ENCODE data around the gene SLC46A2. TPM values are rescaled to one million over a fixed set of nuclear protein-coding genes. Genes with fewer than 3 reads are reported as not detected.

Gene SLC46A2
- polyA plus RNA-seq, 1 donor from 2014 or later, result not detected

GRCh38 chr9:112849363-112849922 lies 41.2 kb downstream of the SLC46A2 start:
- H3K27ac ChIP-seq (ENCODE audit: low read length), result no peak overlapping the region

More at GRCh38 chr9:112849363-112849922, 41.2 kb downstream of the SLC46A2 start:
- H4K20me1 ChIP-seq (ENCODE audit: insufficient read depth), result no peaks in the 10 kb centered on the region
- no peaks in the 10 kb centered on the region for H3K27me3 ChIP-seq (ENCODE audit: insufficient read depth, low read depth, low read length)
- no peaks in the 10 kb centered on the region for H3F3A ChIP-seq (ENCODE audit: insufficient read depth, low read length, poor library complexity, severe bottlenecking)
- no peaks in the 10 kb centered on the region for H3K79me2 ChIP-seq (replicated peaks; ENCODE audit: insufficient read depth, low read length)
- no peak overlapping the region for H3K4me3 ChIP-seq (ENCODE audit: low read length)
- no peak overlapping the region for H3K4me2 ChIP-seq (ENCODE audit: low read length)
- no peaks in the 10 kb centered on the region for H3K9me3 ChIP-seq (ENCODE audit: low read length)
- no peak overlapping the region for H2AFZ ChIP-seq (ENCODE audit: low read depth, low read length)
- no peaks in the 10 kb centered on the region for H3K36me3 ChIP-seq (ENCODE audit: insufficient read depth, low read length)
- no peaks in the 10 kb centered on the region for H3K9me2 ChIP-seq (ENCODE audit: insufficient read depth, low read length)
- no peak overlapping the region for H3K9ac ChIP-seq (ENCODE audit: low read length)
- TF ChIP-seq RAD21 (conservative IDR thresholded peaks at IDR 0.05), result no peak
- TF ChIP-seq MXI1 (conservative IDR thresholded peaks at IDR 0.05; ENCODE audit: poor library complexity, severe bottlenecking), result no peak
- no peak for TF ChIP-seq REST (IDR thresholded peaks at IDR 0.05; ENCODE audit: borderline replicate concordance)
- TF ChIP-seq TAF1 (IDR thresholded peaks at IDR 0.05; ENCODE audit: low read depth), result no peak
- no peak for TF ChIP-seq SMC3 (conservative IDR thresholded peaks at IDR 0.05; ENCODE audit: poor library complexity)
- no peak for TF ChIP-seq EZH2 (IDR thresholded peaks at IDR 0.05; ENCODE audit: borderline replicate concordance, insufficient read depth, low read length, poor library complexity, severe bottlenecking)
- no peak for TF ChIP-seq EP300 (conservative IDR thresholded peaks at IDR 0.05; ENCODE audit: poor library complexity, severe bottlenecking)
- no peak for TF ChIP-seq CTCF (IDR thresholded peaks at IDR 0.05; ENCODE audit: poor library complexity, severe bottlenecking)
- no peak for TF ChIP-seq POLR2AphosphoS5 (IDR thresholded peaks at IDR 0.05)

Data from neural cell (in vitro differentiated cells).